Activated naive CD8-positive, alpha-beta T cell treated with anti-CD3 and anti-CD28 coated beads, Interleukin-2, amount 50 U/mL, for 24 hours (primary cell): ENCODE measurements around the gene ARHGAP28.

Experiments used
- ATAC-seq: fragments of 150-1000 bp; cut with Tn5 transposase; one replicate; pipeline ENCODE4 v1.10.0; 2021
- DNase-seq: peaks from one replicate; pipeline ENCODE4 v3.0.0; 2021
- H3K27ac Mint-ChIP-seq: one replicate; pipeline ENCODE4 v1.8.0; 2021; ENCODE audit warnings: mild to moderate bottlenecking, mixed read lengths
- H3K27me3 Mint-ChIP-seq: one replicate; pipeline ENCODE4 v1.8.0; 2021; ENCODE audit warnings: mixed read lengths
- H3K36me3 Mint-ChIP-seq: one replicate; pipeline ENCODE4 v1.8.0; 2021; ENCODE audit warnings: low read depth, mixed read lengths
- H3K4me1 Mint-ChIP-seq: one replicate; pipeline ENCODE4 v1.8.0; 2021; ENCODE audit warnings: mixed read lengths
- H3K4me3 Mint-ChIP-seq: one replicate; pipeline ENCODE4 v1.8.0; 2021; ENCODE audit warnings: mild to moderate bottlenecking, moderate library complexity, mixed read lengths
- H3K9me3 Mint-ChIP-seq: one replicate; pipeline ENCODE4 v1.8.0; 2021; ENCODE audit warnings: mixed read lengths

ARHGAP28 gene

GRCh38 chr18:6722690-6723089, 6.8 kb upstream of the ARHGAP28 start:
- Mint-ChIP-seq H3K9me3 (no peaks in the 10 kb centered on the region), H3K4me3 (no peak overlapping the region), H3K27me3 (peaks cover 5% of the 10 kb centered on the region), H3K4me1 (no peaks in the 10 kb centered on the region), H3K36me3 (no peaks in the 10 kb centered on the region), H3K27ac (no peak overlapping the region)
- ATAC-seq = no peak
- DNase-seq = no peak

- ATAC-seq = no peak
- DNase-seq = no peak
- H3K27ac Mint-ChIP-seq = no peak overlapping the region
- H3K4me1 Mint-ChIP-seq = peaks cover 2% of the 10 kb centered on the region
- no peaks in the 10 kb centered on the region for H3K36me3 Mint-ChIP-seq
- no peaks in the 10 kb centered on the region for H3K9me3 Mint-ChIP-seq
- no peak overlapping the region for H3K4me3 Mint-ChIP-seq
- peaks cover 15% of the 10 kb centered on the region for H3K27me3 Mint-ChIP-seq
These were observed 5.2 kb upstream of the ARHGAP28 start for GRCh38 chr18:6724331-6724730.

GRCh38 chr18:6728331-6728730, 1.2 kb upstream of the ARHGAP28 start:
- no peak overlapping the region for H3K4me3 Mint-ChIP-seq
- H3K4me1 Mint-ChIP-seq = peaks cover 2% of the 10 kb centered on the region
- no peak for ATAC-seq

GRCh38 chr18:6728809-6729246, 688 bp upstream of the ARHGAP28 start:
- DNase-seq (no peak), ATAC-seq (no peak)
- Mint-ChIP-seq H3K9me3 (no peaks in the 10 kb centered on the region), H3K36me3 (no peaks in the 10 kb centered on the region), H3K4me3 (peak overlapping the region; percentile 59), H3K27me3 (peaks cover 30% of the 10 kb centered on the region), H3K4me1 (peaks cover 2% of the 10 kb centered on the region), H3K27ac (no peak overlapping the region)

More at GRCh38 chr18:6728331-6728730, 1.2 kb upstream of the ARHGAP28 start:
- H3K9me3 Mint-ChIP-seq = no peaks in the 10 kb centered on the region
- no peaks in the 10 kb centered on the region for H3K36me3 Mint-ChIP-seq
- H3K27me3 Mint-ChIP-seq = peaks cover 30% of the 10 kb centered on the region
- no peak for DNase-seq
- no peak overlapping the region for H3K27ac Mint-ChIP-seq

DNA sequence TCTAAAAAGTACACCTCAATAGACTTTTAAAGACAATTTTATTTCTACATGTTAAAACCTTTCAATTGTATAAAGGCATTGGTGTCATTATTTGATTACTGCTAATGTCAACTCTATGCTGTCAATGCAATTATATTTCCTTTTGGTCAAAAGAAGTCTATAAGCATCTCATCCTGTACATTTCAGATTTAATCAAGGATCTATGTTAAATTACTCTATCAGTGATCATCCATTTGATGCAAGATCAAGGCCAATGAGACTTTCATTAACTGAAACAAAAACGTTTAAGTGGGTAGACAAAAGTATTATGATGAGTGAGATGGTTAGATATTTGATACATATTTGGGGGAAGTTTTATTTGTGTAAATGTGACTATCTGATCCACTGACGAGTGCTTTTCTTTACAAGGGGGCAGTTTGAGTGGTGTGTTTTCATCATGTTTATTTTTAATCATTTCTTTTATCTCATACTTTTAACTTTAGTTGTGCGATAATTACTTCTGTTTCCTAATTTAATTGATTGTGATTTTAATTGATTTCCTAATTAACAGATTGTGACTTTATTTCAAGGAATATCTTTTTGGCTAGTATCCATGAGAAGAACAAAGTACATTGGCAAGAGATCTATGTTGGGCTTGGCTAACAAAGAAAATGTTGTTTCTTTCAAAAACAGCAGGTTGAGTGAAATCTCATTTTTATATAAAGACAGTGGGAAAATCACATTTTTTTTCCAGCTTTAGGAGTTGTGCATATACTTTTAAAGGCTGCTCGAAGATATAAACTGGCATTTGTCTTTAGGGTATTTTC, 1.1 kb downstream of the ARHGAP28 start:
- no peak overlapping the region for H3K4me3 Mint-ChIP-seq

GRCh38 chr18:6731222-6731596, 1.7 kb downstream of the ARHGAP28 start:
- no peaks in the 10 kb centered on the region for H3K36me3 Mint-ChIP-seq
- no peak for ATAC-seq
- no peak for DNase-seq
- peaks cover 30% of the 10 kb centered on the region for H3K27me3 Mint-ChIP-seq
- no peak overlapping the region for H3K27ac Mint-ChIP-seq
- H3K9me3 Mint-ChIP-seq = no peaks in the 10 kb centered on the region
- peaks cover 2% of the 10 kb centered on the region for H3K4me1 Mint-ChIP-seq
- H3K4me3 Mint-ChIP-seq = no peak overlapping the region

More for the DNA sequence above, 1.1 kb downstream of the ARHGAP28 start:
- Mint-ChIP-seq H3K36me3 (no peaks in the 10 kb centered on the region), H3K27me3 (peaks cover 30% of the 10 kb centered on the region), H3K9me3 (no peaks in the 10 kb centered on the region), H3K27ac (no peak overlapping the region), H3K4me1 (peaks cover 2% of the 10 kb centered on the region)
- DNase-seq (no peak), ATAC-seq (no peak)

DNA sequence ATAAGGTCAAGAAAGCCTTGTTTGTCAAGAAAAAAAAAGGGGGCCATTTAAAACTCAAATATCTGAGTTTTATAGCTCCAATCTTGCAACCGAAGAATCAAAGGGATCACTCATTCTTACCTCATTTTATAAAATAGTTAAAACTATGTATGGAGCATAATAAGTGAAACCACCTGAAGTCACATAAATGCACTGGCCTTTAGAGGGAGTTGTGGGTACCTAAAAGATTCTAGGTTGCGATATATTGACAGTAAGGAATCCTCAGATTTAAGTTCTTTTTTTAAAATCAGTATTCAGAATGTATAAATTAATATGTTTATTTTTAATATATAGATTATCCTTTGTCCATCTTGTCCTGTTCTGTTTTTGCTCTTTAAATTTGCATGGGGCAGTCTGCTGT, 3.4 kb downstream of the ARHGAP28 start:
- H3K36me3 Mint-ChIP-seq = no peaks in the 10 kb centered on the region
- no peak overlapping the region for H3K27ac Mint-ChIP-seq
- H3K4me1 Mint-ChIP-seq = peaks cover 2% of the 10 kb centered on the region
- H3K27me3 Mint-ChIP-seq = peaks cover 24% of the 10 kb centered on the region
- ATAC-seq (no peak), DNase-seq (no peak)
- no peak overlapping the region for H3K4me3 Mint-ChIP-seq
- no peaks in the 10 kb centered on the region for H3K9me3 Mint-ChIP-seq

DNA sequence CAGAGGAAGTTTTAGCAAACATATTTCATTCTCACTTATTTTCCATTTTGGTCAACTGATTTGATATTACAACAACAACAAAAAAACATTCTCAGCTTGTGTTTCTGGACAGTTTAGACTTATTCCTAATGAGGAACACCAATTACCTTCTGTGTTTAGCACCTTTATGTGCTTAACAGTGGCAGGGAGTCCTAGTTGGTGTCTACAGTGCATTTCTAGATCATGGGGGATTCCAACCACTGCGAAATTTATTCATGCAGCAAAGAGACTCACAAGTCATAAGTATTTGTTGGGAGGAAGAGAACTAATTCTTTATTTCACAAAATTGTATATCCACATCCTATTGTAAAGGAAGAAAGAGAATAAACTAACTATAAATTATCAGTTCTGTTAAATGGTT, 4.2 kb downstream of the ARHGAP28 start:
- H3K27me3 Mint-ChIP-seq = peaks cover 21% of the 10 kb centered on the region
- no peaks in the 10 kb centered on the region for H3K36me3 Mint-ChIP-seq

GRCh38 chr18:6734726-6735430, 5.4 kb downstream of the ARHGAP28 start:
- no peaks in the 10 kb centered on the region for H3K4me1 Mint-ChIP-seq
- no peak for DNase-seq
- H3K4me3 Mint-ChIP-seq = no peak overlapping the region
- H3K27ac Mint-ChIP-seq = no peak overlapping the region
- ATAC-seq = no peak
- H3K27me3 Mint-ChIP-seq = peaks cover 14% of the 10 kb centered on the region
- no peaks in the 10 kb centered on the region for H3K9me3 Mint-ChIP-seq
- H3K36me3 Mint-ChIP-seq = no peaks in the 10 kb centered on the region

More for the DNA sequence above, 4.2 kb downstream of the ARHGAP28 start:
- Mint-ChIP-seq H3K27ac (no peak overlapping the region), H3K4me1 (peaks cover 2% of the 10 kb centered on the region), H3K4me3 (no peak overlapping the region), H3K9me3 (no peaks in the 10 kb centered on the region)
- DNase-seq = no peak
- ATAC-seq = no peak

- Mint-ChIP-seq H3K27me3 (no peaks in the 10 kb centered on the region), H3K27ac (no peak overlapping the region), H3K4me3 (no peak overlapping the region), H3K9me3 (no peaks in the 10 kb centered on the region), H3K4me1 (no peaks in the 10 kb centered on the region), H3K36me3 (no peaks in the 10 kb centered on the region)
- ATAC-seq (no peak), DNase-seq (no peak)
These were observed 8.3 kb downstream of the ARHGAP28 start for GRCh38 chr18:6737833-6738232.

DNA sequence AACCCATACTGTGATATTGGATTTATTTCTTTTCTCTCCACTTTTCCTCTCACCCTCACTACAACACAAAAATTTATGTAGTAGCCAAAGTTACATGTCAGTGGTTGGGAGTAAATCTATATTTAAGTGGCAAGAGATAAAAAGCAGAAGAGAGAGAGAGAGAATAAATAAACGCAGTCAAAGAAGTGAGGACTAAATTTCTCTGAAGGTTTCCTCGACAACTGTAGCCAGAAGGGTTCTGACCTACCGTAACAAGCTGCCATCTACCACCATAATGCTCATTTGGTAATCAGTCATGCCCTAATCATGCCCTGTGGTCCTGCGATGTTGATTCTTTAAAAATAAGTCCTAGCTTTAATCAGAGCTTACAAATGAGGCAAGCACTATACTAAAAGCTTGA, 9.1 kb downstream of the ARHGAP28 start:
- no peak overlapping the region for H3K27ac Mint-ChIP-seq
- H3K9me3 Mint-ChIP-seq = no peaks in the 10 kb centered on the region
- no peak for ATAC-seq

DNA sequence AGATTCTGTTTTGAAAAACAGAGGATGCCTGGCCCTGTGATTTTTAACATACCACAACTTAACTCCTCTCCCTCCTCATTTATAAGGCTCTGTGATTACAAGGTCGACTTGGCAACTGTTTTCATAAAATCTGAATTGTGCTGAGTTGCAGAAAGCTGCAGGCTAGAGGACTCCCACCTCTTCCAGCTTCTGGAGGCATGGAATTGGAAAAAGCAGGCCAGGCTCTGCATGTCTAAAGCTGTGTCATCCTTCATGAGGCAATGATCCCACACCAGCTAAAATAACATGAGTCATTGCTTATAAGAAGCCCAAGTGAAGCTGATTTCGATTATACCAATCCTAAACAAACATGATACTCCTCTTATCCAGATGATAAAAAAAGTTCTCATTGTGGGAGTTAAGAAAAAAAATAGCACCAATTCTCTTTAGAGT, 11.7 kb downstream of the ARHGAP28 start:
- ATAC-seq (no peak), DNase-seq (no peak)
- Mint-ChIP-seq H3K27me3 (no peaks in the 10 kb centered on the region), H3K36me3 (no peaks in the 10 kb centered on the region), H3K9me3 (no peaks in the 10 kb centered on the region), H3K4me3 (no peak overlapping the region), H3K27ac (no peak overlapping the region), H3K4me1 (no peaks in the 10 kb centered on the region)

More for the DNA sequence above, 9.1 kb downstream of the ARHGAP28 start:
- Mint-ChIP-seq H3K4me1 (no peaks in the 10 kb centered on the region), H3K27me3 (no peaks in the 10 kb centered on the region), H3K4me3 (no peak overlapping the region), H3K36me3 (no peaks in the 10 kb centered on the region)
- no peak for DNase-seq

GRCh38 chr18:6741786-6742185, 12.3 kb downstream of the ARHGAP28 start:
- no peaks in the 10 kb centered on the region for H3K4me1 Mint-ChIP-seq
- H3K36me3 Mint-ChIP-seq = no peaks in the 10 kb centered on the region
- H3K27ac Mint-ChIP-seq = no peak overlapping the region
- no peak overlapping the region for H3K4me3 Mint-ChIP-seq
- no peaks in the 10 kb centered on the region for H3K9me3 Mint-ChIP-seq
- ATAC-seq (no peak), DNase-seq (no peak)
- no peaks in the 10 kb centered on the region for H3K27me3 Mint-ChIP-seq

DNA sequence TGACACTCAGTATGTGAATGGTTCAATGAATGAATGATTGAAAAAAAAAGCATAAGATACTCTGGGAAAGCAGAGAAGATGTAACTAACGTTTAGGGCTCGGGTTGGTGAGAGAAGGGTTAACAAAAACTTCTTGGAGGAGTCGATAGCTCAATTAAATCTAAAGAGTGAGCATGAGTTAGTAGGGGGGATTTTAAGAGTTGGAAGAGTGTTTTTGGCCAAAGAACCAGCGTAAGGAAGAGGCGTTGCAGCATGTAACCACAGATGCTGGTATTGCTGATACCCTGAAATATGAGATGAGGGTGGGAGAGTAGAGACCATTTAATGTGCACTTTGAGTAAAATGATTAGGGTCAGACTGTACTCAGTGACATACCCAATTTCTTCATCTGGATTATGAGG, 14.5 kb downstream of the ARHGAP28 start:
- H3K9me3 Mint-ChIP-seq = peaks cover 5% of the 10 kb centered on the region
- DNase-seq = no peak
- no peaks in the 10 kb centered on the region for H3K4me1 Mint-ChIP-seq
- no peak overlapping the region for H3K27ac Mint-ChIP-seq
- no peak for ATAC-seq
- H3K27me3 Mint-ChIP-seq = no peaks in the 10 kb centered on the region
- no peaks in the 10 kb centered on the region for H3K36me3 Mint-ChIP-seq
- no peak overlapping the region for H3K4me3 Mint-ChIP-seq

- Mint-ChIP-seq H3K4me3 (no peak overlapping the region), H3K4me1 (no peaks in the 10 kb centered on the region), H3K27me3 (no peaks in the 10 kb centered on the region), H3K36me3 (no peaks in the 10 kb centered on the region), H3K27ac (no peak overlapping the region), H3K9me3 (peaks cover 5% of the 10 kb centered on the region)
- ATAC-seq = no peak
- no peak for DNase-seq
These were observed 15.4 kb downstream of the ARHGAP28 start for GRCh38 chr18:6744816-6745455.
